Measurements from ENCODE around the gene CYBB.

The CYBB gene

GRCh38 chrX:37812110-37812509 lies 32.3 kb downstream of the CYBB start:
- H3K27me3 ChIP-seq (ENCODE audit: insufficient read depth, low read length), result no peaks in the 10 kb centered on the region
- no peaks in the 10 kb centered on the region for H3K36me3 ChIP-seq (ENCODE audit: insufficient read depth, low read length)
- H3K79me2 ChIP-seq (ENCODE audit: control insufficient read depth, insufficient read depth, low read length, unreplicated experiment), result no peaks in the 10 kb centered on the region
- H2AFZ ChIP-seq (ENCODE audit: low read length, unreplicated experiment), result no peak overlapping the region
- H3K27ac ChIP-seq (ENCODE audit: low read depth, low read length), result no peak overlapping the region
- no peak overlapping the region for H3K4me3 ChIP-seq (ENCODE audit: low read depth, low read length)
- no peaks in the 10 kb centered on the region for H3K4me1 ChIP-seq (ENCODE audit: control insufficient read depth, insufficient read depth, low read length, unreplicated experiment)

GRCh38 chrX:37813570-37813969 lies 33.7 kb downstream of the CYBB start:
- Histone ChIP-seq H3K36me3 (ENCODE audit: insufficient read depth, low read length) (no peaks in the 10 kb centered on the region), H3K4me1 (ENCODE audit: control insufficient read depth, insufficient read depth, low read length, unreplicated experiment) (no peaks in the 10 kb centered on the region), H3K4me3 (ENCODE audit: low read depth, low read length) (no peak overlapping the region), H2AFZ (ENCODE audit: low read length, unreplicated experiment) (no peak overlapping the region), H3K27ac (ENCODE audit: low read depth, low read length) (no peak overlapping the region), H3K27me3 (ENCODE audit: insufficient read depth, low read length) (no peaks in the 10 kb centered on the region), H3K79me2 (ENCODE audit: control insufficient read depth, insufficient read depth, low read length, unreplicated experiment) (no peaks in the 10 kb centered on the region)

- no peak overlapping the region for H3K4me3 ChIP-seq (ENCODE audit: low read depth, low read length)
- no peaks in the 10 kb centered on the region for H3K36me3 ChIP-seq (ENCODE audit: insufficient read depth, low read length)
- H3K27ac ChIP-seq (ENCODE audit: low read depth, low read length), result no peak overlapping the region
- no peak overlapping the region for H2AFZ ChIP-seq (ENCODE audit: low read length, unreplicated experiment)
- H3K27me3 ChIP-seq (ENCODE audit: insufficient read depth, low read length), result no peaks in the 10 kb centered on the region
- H3K4me1 ChIP-seq (ENCODE audit: control insufficient read depth, insufficient read depth, low read length, unreplicated experiment), result no peaks in the 10 kb centered on the region
- no peaks in the 10 kb centered on the region for H3K79me2 ChIP-seq (ENCODE audit: control insufficient read depth, insufficient read depth, low read length, unreplicated experiment)
These were observed 35.5 kb downstream of the CYBB start for GRCh38 chrX:37815366-37815765.

- Histone ChIP-seq H3K79me2 (ENCODE audit: control insufficient read depth, insufficient read depth, low read length, unreplicated experiment) (no peaks in the 10 kb centered on the region), H3K36me3 (ENCODE audit: insufficient read depth, low read length) (no peaks in the 10 kb centered on the region), H3K27ac (ENCODE audit: low read depth, low read length) (no peak overlapping the region), H3K27me3 (ENCODE audit: insufficient read depth, low read length) (no peaks in the 10 kb centered on the region), H3K4me1 (ENCODE audit: control insufficient read depth, insufficient read depth, low read length, unreplicated experiment) (no peaks in the 10 kb centered on the region), H2AFZ (ENCODE audit: low read length, unreplicated experiment) (no peak overlapping the region), H3K4me3 (ENCODE audit: low read depth, low read length) (no peak overlapping the region)
These were observed 36.9 kb downstream of the CYBB start for GRCh38 chrX:37816766-37817165.

- Histone ChIP-seq H3K27ac (ENCODE audit: low read depth, low read length) (no peak overlapping the region), H3K36me3 (ENCODE audit: insufficient read depth, low read length) (no peaks in the 10 kb centered on the region), H3K27me3 (ENCODE audit: insufficient read depth, low read length) (no peaks in the 10 kb centered on the region), H3K4me3 (ENCODE audit: low read depth, low read length) (no peak overlapping the region), H3K79me2 (ENCODE audit: control insufficient read depth, insufficient read depth, low read length, unreplicated experiment) (no peaks in the 10 kb centered on the region), H2AFZ (ENCODE audit: low read length, unreplicated experiment) (no peak overlapping the region), H3K4me1 (ENCODE audit: control insufficient read depth, insufficient read depth, low read length, unreplicated experiment) (no peaks in the 10 kb centered on the region)
These were observed 37.3 kb downstream of the CYBB start for GRCh38 chrX:37817176-37817575.

GRCh38 chrX:37817579-37817978 lies 37.7 kb downstream of the CYBB start:
- Histone ChIP-seq H2AFZ (ENCODE audit: low read length, unreplicated experiment) (no peak overlapping the region), H3K27me3 (ENCODE audit: insufficient read depth, low read length) (no peaks in the 10 kb centered on the region), H3K4me1 (ENCODE audit: control insufficient read depth, insufficient read depth, low read length, unreplicated experiment) (no peaks in the 10 kb centered on the region), H3K27ac (ENCODE audit: low read depth, low read length) (no peak overlapping the region), H3K36me3 (ENCODE audit: insufficient read depth, low read length) (no peaks in the 10 kb centered on the region), H3K4me3 (ENCODE audit: low read depth, low read length) (no peak overlapping the region), H3K79me2 (ENCODE audit: control insufficient read depth, insufficient read depth, low read length, unreplicated experiment) (no peaks in the 10 kb centered on the region)

- Histone ChIP-seq H2AFZ (ENCODE audit: low read length, unreplicated experiment) (no peak overlapping the region), H3K27me3 (ENCODE audit: insufficient read depth, low read length) (no peaks in the 10 kb centered on the region), H3K79me2 (ENCODE audit: control insufficient read depth, insufficient read depth, low read length, unreplicated experiment) (no peaks in the 10 kb centered on the region), H3K4me1 (ENCODE audit: control insufficient read depth, insufficient read depth, low read length, unreplicated experiment) (no peaks in the 10 kb centered on the region), H3K36me3 (ENCODE audit: insufficient read depth, low read length) (no peaks in the 10 kb centered on the region), H3K4me3 (ENCODE audit: low read depth, low read length) (no peak overlapping the region), H3K27ac (ENCODE audit: low read depth, low read length) (no peak overlapping the region)
These were observed 38.2 kb downstream of the CYBB start for GRCh38 chrX:37818031-37818430.

GRCh38 chrX:37820646-37821045 lies 40.8 kb downstream of the CYBB start:
- H3K79me2 ChIP-seq (ENCODE audit: control insufficient read depth, insufficient read depth, low read length, unreplicated experiment), result no peaks in the 10 kb centered on the region
- no peaks in the 10 kb centered on the region for H3K4me1 ChIP-seq (ENCODE audit: control insufficient read depth, insufficient read depth, low read length, unreplicated experiment)
- H2AFZ ChIP-seq (ENCODE audit: low read length, unreplicated experiment), result no peak overlapping the region
- H3K27ac ChIP-seq (ENCODE audit: low read depth, low read length), result no peak overlapping the region
- H3K36me3 ChIP-seq (ENCODE audit: insufficient read depth, low read length), result no peaks in the 10 kb centered on the region
- no peaks in the 10 kb centered on the region for H3K27me3 ChIP-seq (ENCODE audit: insufficient read depth, low read length)
- no peak overlapping the region for H3K4me3 ChIP-seq (ENCODE audit: low read depth, low read length)

- no peak overlapping the region for H3K27ac ChIP-seq (ENCODE audit: low read depth, low read length)
- no peaks in the 10 kb centered on the region for H3K4me1 ChIP-seq (ENCODE audit: control insufficient read depth, insufficient read depth, low read length, unreplicated experiment)
- no peaks in the 10 kb centered on the region for H3K79me2 ChIP-seq (ENCODE audit: control insufficient read depth, insufficient read depth, low read length, unreplicated experiment)
- no peak overlapping the region for H2AFZ ChIP-seq (ENCODE audit: low read length, unreplicated experiment)
- no peaks in the 10 kb centered on the region for H3K36me3 ChIP-seq (ENCODE audit: insufficient read depth, low read length)
- no peak overlapping the region for H3K4me3 ChIP-seq (ENCODE audit: low read depth, low read length)
- H3K27me3 ChIP-seq (ENCODE audit: insufficient read depth, low read length), result no peaks in the 10 kb centered on the region
These were observed 44.8 kb downstream of the CYBB start for GRCh38 chrX:37824491-37825214.

- H3K27me3 ChIP-seq (ENCODE audit: insufficient read depth, low read length), result no peaks in the 10 kb centered on the region
- H3K27ac ChIP-seq (ENCODE audit: low read depth, low read length), result no peak overlapping the region
- no peak overlapping the region for H3K4me3 ChIP-seq (ENCODE audit: low read depth, low read length)
- no peak overlapping the region for H2AFZ ChIP-seq (ENCODE audit: low read length, unreplicated experiment)
- H3K36me3 ChIP-seq (ENCODE audit: insufficient read depth, low read length), result no peaks in the 10 kb centered on the region
- H3K79me2 ChIP-seq (ENCODE audit: control insufficient read depth, insufficient read depth, low read length, unreplicated experiment), result no peaks in the 10 kb centered on the region
- H3K4me1 ChIP-seq (ENCODE audit: control insufficient read depth, insufficient read depth, low read length, unreplicated experiment), result no peaks in the 10 kb centered on the region
These were observed 45.5 kb downstream of the CYBB start for GRCh38 chrX:37825215-37825842.

- H3K4me3 ChIP-seq (ENCODE audit: low read depth, low read length), result no peak overlapping the region
- H3K4me1 ChIP-seq (ENCODE audit: control insufficient read depth, insufficient read depth, low read length, unreplicated experiment), result no peaks in the 10 kb centered on the region
- H3K79me2 ChIP-seq (ENCODE audit: control insufficient read depth, insufficient read depth, low read length, unreplicated experiment), result no peaks in the 10 kb centered on the region
- no peak overlapping the region for H2AFZ ChIP-seq (ENCODE audit: low read length, unreplicated experiment)
- H3K27me3 ChIP-seq (ENCODE audit: insufficient read depth, low read length), result no peaks in the 10 kb centered on the region
- no peaks in the 10 kb centered on the region for H3K36me3 ChIP-seq (ENCODE audit: insufficient read depth, low read length)
- no peak overlapping the region for H3K27ac ChIP-seq (ENCODE audit: low read depth, low read length)
These were observed 49.9 kb downstream of the CYBB start for GRCh38 chrX:37829721-37830120.

Data from ACC112 (cell line).